GM23248 (cell line): ENCODE results near the gene MAGI3. TPM values are rescaled to one million over a fixed set of nuclear protein-coding genes. Genes with fewer than 3 reads are reported as not detected.
"Not testable (repeated sequence)": the region's sequence is repeated elsewhere in the genome, so short reads cannot be mapped to it uniquely, and the experiment has no call there.

Source experiments
- DNase-seq: peaks from one replicate; pipeline ENCODE4 v3.0.0-alpha.2; 2015
- H2AFZ ChIP-seq: fragments of 200-600 bp; sonication (generic); 2 replicates; pipeline ENCODE4 v1.6.1; 2016; ENCODE audit warnings: antibody characterized with exemption
- H3F3A ChIP-seq: fragments of 200-600 bp; sonication (generic); 2 replicates; pipeline ENCODE4 v1.6.1; 2016; ENCODE audit warnings: mild to moderate bottlenecking, antibody characterized with exemption, mixed run types; ENCODE audit not compliant: insufficient read depth
- H3K27ac ChIP-seq: fragments of 200-600 bp; sonication (generic); 2 replicates; pipeline ENCODE4 v1.5.1; 2016; ENCODE audit warnings: mild to moderate bottlenecking
- H3K27me3 ChIP-seq: fragments of 200-600 bp; sonication (generic); replicated peaks from 2 replicates; pipeline ENCODE4 v1.6.1; 2016; ENCODE audit warnings: mild to moderate bottlenecking; ENCODE audit not compliant: insufficient read depth
- H3K36me3 ChIP-seq: fragments of 200-600 bp; sonication (generic); 2 replicates; pipeline ENCODE4 v1.6.1; 2016; ENCODE audit warnings: low read depth, mild to moderate bottlenecking
- H3K4me1 ChIP-seq: fragments of 200-600 bp; sonication (generic); 2 replicates; pipeline ENCODE4 v1.6.1; 2016; ENCODE audit warnings: mild to moderate bottlenecking; ENCODE audit not compliant: insufficient read depth
- H3K4me2 ChIP-seq: fragments of 200-600 bp; sonication (generic); one replicate; pipeline ENCODE4 v1.6.1; 2016; ENCODE audit warnings: mild to moderate bottlenecking; ENCODE audit not compliant: unreplicated experiment
- H3K4me3 ChIP-seq: fragments of 200-600 bp; sonication (generic); 2 replicates; pipeline ENCODE4 v1.5.1; 2016; ENCODE audit warnings: mild to moderate bottlenecking
- H3K79me2 ChIP-seq: fragments of 200-600 bp; sonication (generic); 2 replicates; pipeline ENCODE4 v1.6.1; 2016; ENCODE audit warnings: mild to moderate bottlenecking; ENCODE audit not compliant: insufficient read depth
- H3K9ac ChIP-seq: fragments of 200-600 bp; sonication (generic); 2 replicates; pipeline ENCODE4 v1.6.1; 2016; ENCODE audit warnings: mild to moderate bottlenecking
- H3K9me2 ChIP-seq: fragments of 200-600 bp; sonication (generic); 2 replicates; pipeline ENCODE4 v1.6.1; 2016; ENCODE audit warnings: mixed run types, mild to moderate bottlenecking, moderate library complexity; ENCODE audit not compliant: insufficient read depth
- H3K9me3 ChIP-seq: fragments of 200-600 bp; sonication (generic); one replicate; pipeline ENCODE4 v1.6.1; 2017; ENCODE audit warnings: low read depth
- H4K20me1 ChIP-seq: fragments of 200-600 bp; sonication (generic); 2 replicates; pipeline ENCODE4 v1.6.0; 2016; ENCODE audit not compliant: insufficient read depth
- EZH2 ChIP-seq: fragments of 200-600 bp; sonication (generic); IDR thresholded peaks from 2 replicates; pipeline ENCODE4 v1.6.1; 2018; ENCODE audit warnings: antibody characterized with exemption, mild to moderate bottlenecking; ENCODE audit not compliant: insufficient read depth, poor library complexity, severe bottlenecking
- EZH2phosphoT487 ChIP-seq: fragments of 200-600 bp; sonication (generic); IDR thresholded peaks from 2 replicates; pipeline ENCODE4 v1.6.1; 2018; ENCODE audit warnings: antibody characterized with exemption, moderate library complexity, mild to moderate bottlenecking, low read depth; ENCODE audit not compliant: insufficient read depth
- WGBS, 2 experiments: methylation state at CpG; one replicate each; pipeline ENCODE4 v1.1.6; 2015 to 2017; ENCODE audit warnings: low lambda C conversion rate in 2 of 2, low coverage in 1 of 2; ENCODE audit errors: missing lambda C conversion rate in 2 of 2; 5-methylcytosine and 5-hydroxymethylcytosine counted together
- in situ Hi-C: fragments of 300-500 bp; cut with MboI; formaldehyde crosslinking; loops from 2 replicates; pipeline ENCODE4 v1.15.0; 2020
- polyA plus RNA-seq: library from polyadenylated mRNA; unstranded; fragments of >200 nt; fragmentation: Nextera tagmentation; extraction: Ambion mirVana; gene quantifications from 2 replicates; pipeline ENCODE4 v1.2.1, GENCODE V29; 2016
- total RNA-seq: library from RNA; depleted of rRNA; stranded (reverse); fragments of >200 nt; shearing (Covaris generic); gene quantifications from 2 replicates; pipeline ENCODE4 v1.2.3, GENCODE V29; 2014

MAGI3 gene
- total and polyA plus RNA-seq, 2 experiments from 2014 or later: 1.9 to 7.2 TPM

DNA sequence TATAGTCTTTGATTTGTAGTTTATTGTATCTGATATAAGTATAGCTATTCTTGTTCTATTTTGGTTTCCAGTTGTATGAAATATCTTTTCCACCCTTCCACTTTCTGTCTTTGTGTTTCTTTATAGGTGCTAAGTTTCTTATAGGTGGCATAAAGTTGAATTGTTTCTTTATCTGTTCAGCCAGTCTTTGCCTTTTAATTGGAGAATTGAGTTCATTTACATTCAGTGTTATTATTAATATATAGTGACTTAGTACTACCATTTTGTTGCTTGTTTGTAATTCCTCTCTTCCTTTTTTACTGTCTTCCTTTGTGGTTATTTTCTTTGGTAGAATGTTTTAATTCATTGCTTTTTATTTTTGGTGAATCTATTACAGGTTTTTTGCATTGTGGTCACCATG, 77.7 kb downstream of the MAGI3 start:
- no peak overlapping the region for H3K27ac ChIP-seq
- H3K79me2 ChIP-seq: peaks cover 50% of the 10 kb centered on the region
- no peak overlapping the region for H3K4me2 ChIP-seq
- in situ Hi-C loops: no loop called here
- H2AFZ ChIP-seq: no peak overlapping the region
- no peak overlapping the region for H3K4me3 ChIP-seq
- no peak overlapping the region for H3K9ac ChIP-seq
- DNase-seq: no peak
- TF ChIP-seq EZH2phosphoT487 (no peak), EZH2 (no peak)
- H4K20me1 ChIP-seq: no peaks in the 10 kb centered on the region
- no peaks in the 10 kb centered on the region for H3K9me3 ChIP-seq
- no peaks in the 10 kb centered on the region for H3K9me2 ChIP-seq
- H3K4me1 ChIP-seq: no peaks in the 10 kb centered on the region
- H3K27me3 ChIP-seq: no peaks in the 10 kb centered on the region
- H3F3A ChIP-seq: no peaks in the 10 kb centered on the region
- no peaks in the 10 kb centered on the region for H3K36me3 ChIP-seq

DNA sequence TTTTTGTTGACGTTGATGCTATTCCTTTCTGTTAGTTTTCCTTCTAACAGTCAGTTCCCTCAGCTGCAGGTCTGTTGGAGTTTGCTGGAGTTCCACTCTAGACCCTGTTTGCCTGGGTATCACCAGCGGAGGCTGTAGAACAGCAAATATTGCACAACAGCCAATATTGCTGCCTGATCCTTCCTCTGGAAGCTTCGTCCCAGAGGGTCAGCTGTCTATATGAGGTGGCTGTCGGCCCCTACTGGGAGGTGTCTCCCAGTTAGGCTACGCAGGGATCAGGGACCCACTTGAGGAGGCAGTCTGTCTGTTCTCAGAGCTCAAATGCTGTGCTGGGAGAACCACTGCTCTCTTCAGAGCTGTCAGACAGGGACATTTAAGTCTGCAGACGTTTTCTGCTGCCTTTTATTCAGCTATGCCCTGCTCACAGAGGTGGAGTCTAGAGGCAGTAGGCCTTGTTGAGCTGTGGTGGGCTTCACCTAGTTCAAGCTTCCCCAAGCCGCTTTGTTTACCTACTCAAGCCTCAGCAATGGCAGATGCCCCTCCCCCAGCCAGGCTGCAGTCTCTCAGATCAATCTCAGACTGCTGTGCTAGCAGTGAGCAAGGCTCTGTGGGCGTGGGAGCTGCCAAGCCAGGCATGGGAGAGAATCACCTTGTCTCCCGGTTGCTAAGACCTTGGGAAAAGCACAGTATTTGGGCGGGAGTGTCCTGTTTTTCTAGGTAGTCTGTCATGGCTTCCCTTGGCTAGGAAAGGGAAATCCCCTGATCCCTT, 88.3 kb downstream of the MAGI3 start:
- H3F3A ChIP-seq, H3K27ac ChIP-seq, DNase-seq, H3K9ac ChIP-seq, H3K4me3 ChIP-seq, H3K4me1 ChIP-seq, H4K20me1 ChIP-seq, in situ Hi-C loops, H3K27me3 ChIP-seq, H3K36me3 ChIP-seq, H2AFZ ChIP-seq, H3K9me2 ChIP-seq, H3K4me2 ChIP-seq, H3K9me3 ChIP-seq: not testable (repeated sequence)
- WGBS, 2 experiments: 85 to 93% methylated on average over 10 of the region's 10 CpGs
- H3K79me2 ChIP-seq: peaks cover 32% of the 10 kb centered on the region

- H3K9ac ChIP-seq: no peak overlapping the region
- no peaks in the 10 kb centered on the region for H3K27me3 ChIP-seq
- no peak overlapping the region for H3K27ac ChIP-seq
- H3K4me1 ChIP-seq: no peaks in the 10 kb centered on the region
- H3K36me3 ChIP-seq: no peaks in the 10 kb centered on the region
- 96 to 98% methylated on average over 5 of the region's 5 CpGs for WGBS, 2 experiments
- in situ Hi-C loops: no loop called here
- peaks cover 35% of the 10 kb centered on the region for H3K79me2 ChIP-seq
- no peak overlapping the region for H2AFZ ChIP-seq
- no peaks in the 10 kb centered on the region for H3F3A ChIP-seq
- no peaks in the 10 kb centered on the region for H3K9me3 ChIP-seq
- DNase-seq: peak; percentile 1
- H4K20me1 ChIP-seq: no peaks in the 10 kb centered on the region
- no peak overlapping the region for H3K4me3 ChIP-seq
- no peaks in the 10 kb centered on the region for H3K9me2 ChIP-seq
- no peak overlapping the region for H3K4me2 ChIP-seq
- TF ChIP-seq EZH2 (no peak), EZH2phosphoT487 (no peak)
Observed at GRCh38 chr1:113479713-113480676, 89.7 kb downstream of the MAGI3 start.

- H3K4me2 ChIP-seq, H3K27me3 ChIP-seq, in situ Hi-C loops, H3K9me2 ChIP-seq, H3K9me3 ChIP-seq, DNase-seq, H3K9ac ChIP-seq, H4K20me1 ChIP-seq, H3K27ac ChIP-seq, H3K4me3 ChIP-seq, H3K36me3 ChIP-seq, H3K4me1 ChIP-seq, H3F3A ChIP-seq, H2AFZ ChIP-seq: not testable (repeated sequence)
- peaks cover 37% of the 10 kb centered on the region for H3K79me2 ChIP-seq
- WGBS, 2 experiments: 64 to 79% methylated on average over 3 of the region's 3 CpGs
Observed at GRCh38 chr1:113485131-113485530, 94.8 kb downstream of the MAGI3 start.
